ENCODE measurements around the gene ANKRD28. TPM values are rescaled to one million over a fixed set of nuclear protein-coding genes. Genes with fewer than 3 reads are reported as not detected.

ANKRD28 gene
- total and polyA plus RNA-seq, 2 of the 8 experiments (the other 6 are each of a cell fraction or from before 2014, with no cell fraction given), result 39.1 to 61.7 TPM

DNA sequence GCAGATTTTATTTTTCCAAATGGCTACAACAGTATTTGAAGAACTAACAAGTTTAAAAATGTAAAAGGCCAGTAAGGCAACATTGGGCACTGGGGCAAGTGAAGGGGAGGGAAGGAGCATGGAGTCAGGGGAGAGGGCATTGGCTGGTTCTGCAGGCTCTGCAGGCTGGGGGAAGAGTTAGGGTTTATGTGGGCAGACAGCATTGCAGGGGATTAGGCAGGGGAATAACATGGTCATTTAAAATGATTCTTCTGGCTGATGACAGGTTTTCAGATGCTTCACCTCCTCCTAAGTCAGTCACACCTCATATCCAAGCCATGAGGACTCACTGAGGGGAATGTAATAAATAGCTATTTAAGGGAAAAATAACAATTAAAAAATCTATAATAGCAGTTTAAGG is 143.7 kb downstream of the ANKRD28 start (continued):
- TF ChIP-seq, protein P1, sequence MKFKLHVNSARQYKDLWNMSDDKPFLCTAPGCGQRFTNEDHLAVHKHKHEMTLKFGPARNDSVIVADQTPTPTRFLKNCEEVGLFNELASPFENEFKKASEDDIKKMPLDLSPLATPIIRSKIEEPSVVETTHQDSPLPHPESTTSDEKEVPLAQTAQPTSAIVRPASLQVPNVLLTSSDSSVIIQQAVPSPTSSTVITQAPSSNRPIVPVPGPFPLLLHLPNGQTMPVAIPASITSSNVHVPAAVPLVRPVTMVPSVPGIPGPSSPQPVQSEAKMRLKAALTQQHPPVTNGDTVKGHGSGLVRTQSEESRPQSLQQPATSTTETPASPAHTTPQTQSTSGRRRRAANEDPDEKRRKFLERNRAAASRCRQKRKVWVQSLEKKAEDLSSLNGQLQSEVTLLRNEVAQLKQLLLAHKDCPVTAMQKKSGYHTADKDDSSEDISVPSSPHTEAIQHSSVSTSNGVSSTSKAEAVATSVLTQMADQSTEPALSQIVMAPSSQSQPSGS (IDR thresholded peaks at IDR 0.05; ENCODE audit: low read length), result no peak
- TF ChIP-seq JUN (IDR thresholded peaks at IDR 0.05; ENCODE audit: low read depth, low read length), result no peak
- TF ChIP-seq SP4 (IDR thresholded peaks at IDR 0.05; ENCODE audit: low read length), result no peak
- TF ChIP-seq BCL11A (IDR thresholded peaks at IDR 0.05; ENCODE audit: low read depth in 2 of 2, low read length in 2 of 2), result no peak
- TF ChIP-seq TCF12 (IDR thresholded peaks at IDR 0.05; ENCODE audit: low read depth, low read length), result no peak
